Urothelium cell line (cell line): Measurements from ENCODE around the gene SMOC2.
"Not testable (repeated sequence)": the region's sequence is repeated elsewhere in the genome, so short reads cannot be mapped to it uniquely, and the experiment has no call there.

Experiments
- DNase-seq: peaks from one replicate; pipeline ENCODE4 v3.0.0; 2011; ENCODE audit warnings: low spot score, mixed read lengths
- FAIRE-seq: peaks from 2 replicates; lab custom pipeline; 2011; peaks lifted over from hg19 to GRCh38; lab: Jason Lieb, UNC

Gene SMOC2

DNA sequence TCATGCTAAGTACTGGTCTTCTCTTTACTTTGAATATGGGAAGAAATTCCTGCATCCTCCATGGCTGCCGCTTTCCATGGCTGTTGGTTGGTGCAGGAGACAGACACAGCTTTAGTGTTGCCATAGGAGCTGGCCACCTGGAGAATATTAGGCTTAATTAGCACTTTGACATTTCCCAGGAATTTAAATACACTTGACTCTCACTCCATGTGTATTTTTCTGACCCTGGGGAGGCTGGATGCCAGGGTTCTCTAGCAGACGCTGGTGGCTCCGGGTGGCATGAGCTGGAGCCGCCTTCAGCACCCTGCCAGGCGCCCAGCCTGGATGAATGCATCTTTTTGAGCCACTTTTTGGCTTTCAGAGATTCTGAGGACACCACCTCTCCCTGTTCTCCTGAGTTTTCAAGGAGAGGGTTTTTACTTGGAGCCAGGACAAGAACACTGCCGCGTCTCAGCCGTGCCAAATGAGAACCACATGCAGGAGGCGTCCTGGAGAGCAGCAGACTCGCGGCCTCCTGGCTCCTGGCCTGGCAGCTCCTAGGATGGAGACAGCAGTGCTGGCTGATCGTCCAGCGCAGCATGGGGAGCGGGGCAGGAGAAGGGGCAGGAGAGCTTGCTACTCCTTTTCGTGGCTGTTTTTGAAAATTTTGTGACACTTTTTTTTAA lies 258.8 kb downstream of the SMOC2 start:
- DNase-seq (no peak), FAIRE-seq (no peak)

DNA sequence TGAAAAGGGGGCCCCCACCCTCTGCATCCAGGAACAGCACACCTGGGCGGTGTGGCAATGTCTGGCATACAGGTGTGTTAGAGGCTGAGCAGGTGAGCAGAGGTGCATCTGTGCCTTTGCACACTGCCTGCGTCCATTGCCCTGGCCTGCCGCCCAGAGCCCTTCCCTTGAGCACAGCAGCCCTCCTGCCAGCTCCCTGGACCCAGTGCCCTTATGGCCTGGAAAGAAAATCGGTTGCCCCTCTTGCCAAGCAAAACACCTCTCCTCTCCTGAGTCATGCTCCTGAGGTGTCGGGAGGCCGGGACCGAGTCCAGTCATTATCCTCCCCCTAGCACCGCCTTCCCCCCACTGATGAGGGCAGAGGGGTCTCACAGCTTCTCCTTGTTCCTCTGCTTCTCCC lies 259.9 kb downstream of the SMOC2 start:
- no peak for FAIRE-seq
- no peak for DNase-seq

GRCh38 chr6:168703990-168704389 lies 263.0 kb downstream of the SMOC2 start:
- FAIRE-seq: no peak

DNA sequence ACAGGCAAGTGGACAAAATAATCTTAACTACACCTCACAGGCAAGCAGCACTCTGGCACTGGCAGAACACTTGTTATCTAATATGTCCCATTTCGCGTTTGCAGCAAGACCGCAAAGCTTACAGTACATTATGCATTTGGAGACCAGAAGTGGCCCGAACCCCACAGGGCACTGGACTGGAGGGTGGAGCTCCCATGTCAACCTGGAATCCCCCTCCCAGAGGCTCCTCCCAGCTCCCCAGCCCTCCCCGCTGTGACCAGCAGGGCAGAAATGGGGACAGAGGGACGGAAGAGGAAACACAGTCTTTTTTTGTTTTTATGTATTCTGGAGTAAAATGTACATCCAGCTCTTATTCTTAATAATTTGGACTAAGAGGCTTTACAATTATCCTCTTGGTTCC lies 263.7 kb downstream of the SMOC2 start:
- no peak for FAIRE-seq
- DNase-seq: no peak

More at GRCh38 chr6:168703990-168704389, 263.0 kb downstream of the SMOC2 start:
- DNase-seq: no peak

GRCh38 chr6:168705271-168705670 lies 264.3 kb downstream of the SMOC2 start:
- DNase-seq, FAIRE-seq: not testable (repeated sequence)

- FAIRE-seq: no peak
Observed at GRCh38 chr6:168706471-168707177, 265.6 kb downstream of the SMOC2 start.

DNA sequence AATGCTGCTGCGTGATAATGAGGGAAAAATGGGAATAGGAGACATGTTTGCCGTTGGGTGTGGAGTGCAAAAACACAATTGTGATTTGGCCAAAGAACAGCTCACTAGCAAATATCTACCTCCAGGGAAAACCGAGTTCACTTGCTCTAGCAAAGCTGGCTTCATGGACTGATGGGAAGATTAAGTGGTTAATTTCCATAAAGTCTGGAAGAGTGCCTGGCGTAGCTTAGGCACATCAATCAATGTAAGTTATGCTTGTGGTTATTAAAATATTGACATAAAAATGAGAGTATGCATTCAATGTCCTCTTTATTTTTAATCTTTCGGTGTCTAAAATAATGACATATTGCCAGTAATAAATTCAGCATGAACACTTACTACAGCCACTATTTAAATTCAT lies 267.5 kb downstream of the SMOC2 start:
- DNase-seq (no peak), FAIRE-seq (no peak)

More at GRCh38 chr6:168706471-168707177, 265.6 kb downstream of the SMOC2 start:
- DNase-seq: no peak

GRCh38 chr6:168708984-168709383 lies 268.0 kb downstream of the SMOC2 start:
- no peak for DNase-seq
- FAIRE-seq: no peak

- no peak for DNase-seq
- no peak for FAIRE-seq
Observed at GRCh38 chr6:168709390-168709789, 268.4 kb downstream of the SMOC2 start.

GRCh38 chr6:168709991-168710390 lies 269.0 kb downstream of the SMOC2 start:
- FAIRE-seq: no peak

DNA sequence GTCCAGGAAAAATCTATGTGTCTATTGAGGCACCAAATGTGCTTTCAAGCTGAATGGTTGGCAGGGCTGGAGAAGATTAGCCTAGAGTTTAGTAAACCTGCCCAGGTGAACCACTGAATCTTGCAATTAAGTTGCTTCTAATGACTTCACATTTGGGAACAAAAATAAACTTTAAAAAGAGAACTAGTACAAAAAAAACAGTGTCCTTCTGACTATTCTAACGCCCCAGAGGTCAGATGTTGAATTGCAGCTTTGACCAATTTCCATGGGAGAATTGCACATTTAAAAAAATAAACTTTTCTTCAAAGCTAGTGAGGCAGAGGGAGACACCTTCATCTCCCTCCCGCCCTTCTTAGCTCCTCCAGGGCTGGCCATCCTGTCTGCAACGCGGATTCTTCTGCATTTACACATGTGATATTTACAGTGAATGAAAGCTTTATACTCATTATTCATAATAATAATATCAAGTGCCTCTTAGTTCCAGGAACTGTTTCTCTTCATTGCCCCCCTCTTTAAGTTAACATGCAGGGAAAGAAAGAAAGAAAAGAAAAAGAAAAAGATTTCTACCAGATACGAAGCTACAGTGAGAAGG lies 270.2 kb downstream of the SMOC2 start:
- FAIRE-seq: no peak
- peak; percentile 20 for DNase-seq

More at GRCh38 chr6:168709991-168710390, 269.0 kb downstream of the SMOC2 start:
- DNase-seq: no peak

- DNase-seq (no peak), FAIRE-seq (no peak)
Observed at GRCh38 chr6:168711666-168712300, 270.8 kb downstream of the SMOC2 start.

GRCh38 chr6:168712993-168713392 lies 272.0 kb downstream of the SMOC2 start:
- no peak for DNase-seq
- FAIRE-seq: no peak

- DNase-seq: peak; percentile 27
Observed at GRCh38 chr6:168713839-168714238, 272.9 kb downstream of the SMOC2 start.

DNA sequence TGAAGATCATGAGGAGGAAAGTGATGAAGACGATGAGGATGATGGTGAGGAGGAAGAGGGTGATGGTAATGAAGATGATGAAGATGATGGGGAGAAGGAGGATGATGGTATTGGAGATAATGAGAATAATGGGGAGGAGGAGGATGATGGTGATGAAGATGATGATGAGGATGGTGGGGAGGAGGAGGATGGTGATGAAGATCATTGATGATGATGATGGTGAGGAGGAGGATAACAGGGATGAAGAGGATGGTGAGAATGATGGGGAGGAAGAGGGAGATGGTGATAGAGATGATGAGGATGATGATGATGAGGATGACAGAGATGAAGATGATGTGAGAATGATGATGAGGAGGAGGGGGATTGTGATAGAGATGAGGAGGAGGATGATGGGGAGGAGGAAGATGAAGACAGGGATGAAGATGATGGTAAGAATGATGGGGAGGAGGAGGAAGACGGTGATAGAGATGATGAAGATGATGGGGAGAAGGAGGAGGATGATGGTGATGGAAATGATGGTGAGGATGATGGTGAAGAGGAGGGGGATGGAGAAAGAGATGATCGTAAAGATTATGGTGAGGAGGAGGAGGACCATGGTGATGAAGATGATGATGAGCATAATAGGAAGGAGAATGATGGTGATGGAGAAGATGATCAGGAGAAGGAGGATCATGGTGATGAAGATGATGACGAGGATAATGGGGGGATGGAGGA lies 273.7 kb downstream of the SMOC2 start:
- no peak for DNase-seq
- FAIRE-seq: no peak

More at GRCh38 chr6:168713839-168714238, 272.9 kb downstream of the SMOC2 start:
- no peak for FAIRE-seq

- peak; percentile 80 for FAIRE-seq
- DNase-seq: no peak
Observed at GRCh38 chr6:168715643-168716481, 274.9 kb downstream of the SMOC2 start.

DNA sequence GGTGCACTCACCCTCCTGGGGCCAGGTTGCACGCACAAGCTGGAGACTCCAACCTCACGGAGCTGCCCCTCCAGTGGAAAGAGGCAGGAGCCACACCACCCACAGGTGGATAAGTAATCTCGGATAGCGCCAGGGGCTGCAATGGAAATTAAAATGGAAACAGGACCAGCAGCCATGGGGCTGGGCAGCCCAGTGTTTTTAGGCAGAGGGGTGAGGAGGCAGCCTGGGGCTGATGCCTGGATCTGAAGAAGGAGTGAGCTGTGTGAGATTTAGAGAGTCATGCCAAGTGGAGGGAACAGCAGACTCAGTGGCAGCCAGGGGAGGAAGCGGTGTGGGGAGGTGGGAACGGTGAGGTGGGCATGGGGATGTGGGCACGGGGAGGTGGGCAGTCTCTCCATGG lies 275.6 kb downstream of the SMOC2 start:
- no peak for DNase-seq
- no peak for FAIRE-seq

DNA sequence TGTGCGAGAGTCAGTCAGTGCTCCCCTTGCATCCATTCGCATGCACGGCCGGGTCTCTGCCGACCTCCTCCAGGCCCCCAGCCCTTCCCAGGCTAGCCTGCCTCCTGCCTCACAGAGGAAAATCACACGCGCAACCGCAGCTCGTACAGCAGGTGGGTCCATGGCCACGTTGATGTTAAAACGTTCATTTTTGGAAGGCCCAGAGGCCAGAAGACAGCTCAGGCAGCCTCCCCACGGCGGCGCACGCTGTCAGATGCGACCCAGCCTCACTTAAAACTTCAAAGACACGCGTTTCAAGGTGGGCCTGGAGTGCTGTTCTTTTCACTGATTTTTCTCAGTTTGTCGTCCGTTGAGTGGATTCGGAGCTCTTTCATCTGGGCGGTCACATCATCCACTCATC lies 276.5 kb downstream of the SMOC2 start:
- DNase-seq (no peak), FAIRE-seq (no peak)
